ENCODE measurements around the gene ST14. TPM values are rescaled to one million over a fixed set of nuclear protein-coding genes. Genes with fewer than 3 reads are reported as not detected.
"Not testable (repeated sequence)": the region's sequence is repeated elsewhere in the genome, so short reads cannot be mapped to it uniquely, and the experiment has no call there.

ST14 gene
- polyA plus RNA-seq, 1 of the 3 experiments (the other 2 are of a cell fraction), result not detected

GRCh38 chr11:130227373-130227772, 67.8 kb downstream of the ST14 start:
- H3K36me3 ChIP-seq (replicated peaks in 1 of 2; ENCODE audit: control insufficient read depth in 1 of 2, insufficient read depth in 2 of 2, low read length in 1 of 2), result peaks cover 3 to 4% of the 10 kb centered on the region in 2 experiments
- DNase-seq, result no peak
- H4K20me1 ChIP-seq (ENCODE audit: insufficient read depth), result no peaks in the 10 kb centered on the region
- H3K4me3 ChIP-seq (ENCODE audit: low read depth in 2 of 2, low read length in 1 of 2), result no peak overlapping the region
- POLR2A ChIA-PET, result no interaction called here
- no peak overlapping the region for H3K27ac ChIP-seq (ENCODE audit: low read depth in 2 of 2, low read length in 1 of 2)
- CTCF ChIA-PET, result no interaction called here
- TF ChIP-seq FOXJ3 (CRISPR knock-in tag; IDR thresholded peaks at IDR 0.05) (no peak), TCF12 (IDR thresholded peaks at IDR 0.05) (no peak), ELF1 (IDR thresholded peaks at IDR 0.05) (no peak), CHD2 (IDR thresholded peaks at IDR 0.05; ENCODE audit: low read length, partially characterized antibody) (no peak), RAD21 (IDR thresholded peaks at IDR 0.05; ENCODE audit: low read length) (no peak), YY1 (IDR thresholded peaks at IDR 0.05; ENCODE audit: low read depth) (no peak), USF2 (IDR thresholded peaks at IDR 0.05; ENCODE audit: borderline replicate concordance, low read depth, low read length) (no peak), GABPA (IDR thresholded peaks at IDR 0.05; ENCODE audit: low read depth) (no peak)
- TF ChIP-seq, protein P1, sequence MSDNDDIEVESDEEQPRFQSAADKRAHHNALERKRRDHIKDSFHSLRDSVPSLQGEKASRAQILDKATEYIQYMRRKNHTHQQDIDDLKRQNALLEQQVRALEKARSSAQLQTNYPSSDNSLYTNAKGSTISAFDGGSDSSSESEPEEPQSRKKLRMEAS (IDR thresholded peaks at IDR 0.05; ENCODE audit: low read depth), result no peak
- no peak overlapping the region for H3K9ac ChIP-seq
- H3K27me3 ChIP-seq (ENCODE audit: insufficient read depth), result no peaks in the 10 kb centered on the region
- H3K4me1 ChIP-seq (ENCODE audit: control insufficient read depth in 1 of 2, insufficient read depth in 2 of 2, low read depth in 1 of 2, low read length in 1 of 2), result no peaks in the 10 kb centered on the region; a peak in 1 of 4 replicates
- H3F3A ChIP-seq (replicated peaks; ENCODE audit: insufficient read depth), result no peaks in the 10 kb centered on the region
- H3K79me2 ChIP-seq (ENCODE audit: insufficient read depth), result no peaks in the 10 kb centered on the region
- no peak overlapping the region for H3K4me2 ChIP-seq
- H2AFZ ChIP-seq (ENCODE audit: low read depth), result no peak overlapping the region
- no peaks in the 10 kb centered on the region for H3K9me3 ChIP-seq
- no peaks in the 10 kb centered on the region for H3K9me2 ChIP-seq
- WGBS (ENCODE audit: low lambda C conversion rate), result 92% methylated on average over 4 of the region's 4 CpGs

- H3K4me3 ChIP-seq (ENCODE audit: low read depth in 2 of 2, low read length in 1 of 2); DNase-seq; H3K4me2 ChIP-seq; H4K20me1 ChIP-seq (ENCODE audit: insufficient read depth); H3K79me2 ChIP-seq (ENCODE audit: insufficient read depth); H3K27me3 ChIP-seq (ENCODE audit: insufficient read depth); H3F3A ChIP-seq (replicated peaks; ENCODE audit: insufficient read depth); H2AFZ ChIP-seq (ENCODE audit: low read depth); H3K9ac ChIP-seq; H3K4me1 ChIP-seq (ENCODE audit: control insufficient read depth in 1 of 2, insufficient read depth in 2 of 2, low read depth in 1 of 2, low read length in 1 of 2); H3K9me3 ChIP-seq; H3K27ac ChIP-seq (ENCODE audit: low read depth in 2 of 2, low read length in 1 of 2); H3K9me2 ChIP-seq; CTCF ChIA-PET; POLR2A ChIA-PET: not testable (repeated sequence)
- H3K36me3 ChIP-seq (replicated peaks in 1 of 2; ENCODE audit: control insufficient read depth in 1 of 2, insufficient read depth in 2 of 2, low read length in 1 of 2), result peaks cover 28 to 35% of the 10 kb centered on the region in 2 experiments
Measured at GRCh38 chr11:130233486-130233885, 73.9 kb downstream of the ST14 start.

GRCh38 chr11:130233888-130234287, 74.3 kb downstream of the ST14 start:
- H3K4me2 ChIP-seq; H3K27ac ChIP-seq (ENCODE audit: low read depth in 2 of 2, low read length in 1 of 2); H2AFZ ChIP-seq (ENCODE audit: low read depth); H3K4me1 ChIP-seq (ENCODE audit: control insufficient read depth in 1 of 2, insufficient read depth in 2 of 2, low read depth in 1 of 2, low read length in 1 of 2); H3K9ac ChIP-seq; CTCF ChIA-PET; H3K79me2 ChIP-seq (ENCODE audit: insufficient read depth); H4K20me1 ChIP-seq (ENCODE audit: insufficient read depth); H3K27me3 ChIP-seq (ENCODE audit: insufficient read depth); H3K9me3 ChIP-seq; POLR2A ChIA-PET; H3F3A ChIP-seq (replicated peaks; ENCODE audit: insufficient read depth); H3K4me3 ChIP-seq (ENCODE audit: low read depth in 2 of 2, low read length in 1 of 2); H3K9me2 ChIP-seq; DNase-seq: not testable (repeated sequence)
- peaks cover 28 to 39% of the 10 kb centered on the region in 2 experiments for H3K36me3 ChIP-seq (replicated peaks in 1 of 2; ENCODE audit: control insufficient read depth in 1 of 2, insufficient read depth in 2 of 2, low read length in 1 of 2)
- 85% methylated on average over 3 of the region's 3 CpGs for WGBS (ENCODE audit: low lambda C conversion rate)

Data from SK-N-SH (cell line).